Mesenchymal stem cell (in vitro differentiated cells and primary cell): Measurements from ENCODE around the gene ATL2. TPM values are rescaled to one million over a fixed set of nuclear protein-coding genes. Genes with fewer than 3 reads are reported as not detected.
A peak's percentile ranks its signal among the peaks of the same experiment; 100 is the strongest.

Source experiments
- DNase-seq: peaks from one replicate; pipeline ENCODE4 v3.0.0-alpha.2; 2013
- H2AFZ ChIP-seq: one replicate; pipeline ENCODE4 v1.6.1; 2013; ENCODE audit warnings: low read depth, mild to moderate bottlenecking, control low read depth, inconsistent platforms, low read length, moderate library complexity
- H2AK5ac ChIP-seq: 2 replicates; pipeline ENCODE4 v1.6.1; 2013; ENCODE audit warnings: low read length, moderate library complexity, mild to moderate bottlenecking, inconsistent platforms; ENCODE audit not compliant: severe bottlenecking
- H2BK120ac ChIP-seq: one replicate; pipeline ENCODE4 v1.6.1; 2013; ENCODE audit warnings: low read depth, mild to moderate bottlenecking, inconsistent platforms, low read length, moderate library complexity
- H2BK12ac ChIP-seq, 2 experiments: one replicate each; pipeline ENCODE4 v1.6.1; 2013; ENCODE audit warnings: inconsistent platforms in 2 of 2, low read length in 2 of 2, mild to moderate bottlenecking in 2 of 2, moderate library complexity in 2 of 2, control low read depth in 1 of 2
- H2BK15ac ChIP-seq: one replicate; pipeline ENCODE4 v1.6.1; 2013; ENCODE audit warnings: mild to moderate bottlenecking, low read depth, inconsistent platforms; ENCODE audit not compliant: poor library complexity, severe bottlenecking
- H2BK5ac ChIP-seq: 2 replicates; pipeline ENCODE4 v1.6.1; 2013; ENCODE audit warnings: low read depth, mild to moderate bottlenecking, low read length, control low read depth, inconsistent platforms; ENCODE audit not compliant: poor library complexity, severe bottlenecking
- H3K14ac ChIP-seq, 2 experiments: one replicate each; pipeline ENCODE4 v1.6.1; 2013; ENCODE audit warnings: inconsistent platforms in 2 of 2, low read length in 2 of 2, control low read depth in 1 of 2, mild to moderate bottlenecking in 1 of 2, moderate library complexity in 1 of 2
- H3K18ac ChIP-seq, 2 experiments: one replicate each; pipeline ENCODE4 v1.6.1; 2013; ENCODE audit warnings: inconsistent platforms in 2 of 2, low read length in 2 of 2, control low read depth in 1 of 2, low read depth in 1 of 2, mild to moderate bottlenecking in 1 of 2
- H3K23ac ChIP-seq, 2 experiments: one replicate each; pipeline ENCODE4 v1.6.1; 2013; ENCODE audit warnings: inconsistent platforms in 2 of 2, low read length in 2 of 2, mild to moderate bottlenecking in 2 of 2, moderate library complexity in 2 of 2, control low read depth in 1 of 2
- H3K27ac ChIP-seq: 2 replicates; pipeline ENCODE4 v1.5.1; 2013; ENCODE audit warnings: mild to moderate bottlenecking, moderate library complexity, low read length, control low read depth, inconsistent platforms; ENCODE audit not compliant: poor library complexity, severe bottlenecking
- H3K27me3 ChIP-seq, 2 experiments: 2 replicates each; pipeline versions ENCODE4 v1.6.1 to v1.7.0; 2013; ENCODE audit warnings: low read length in 2 of 2, mild to moderate bottlenecking in 2 of 2, moderate library complexity in 2 of 2, control low read depth in 1 of 2, inconsistent platforms in 1 of 2; ENCODE audit not compliant: control insufficient read depth in 1 of 2, insufficient read depth in 1 of 2
- H3K36me3 ChIP-seq, 2 experiments: 2 replicates each; pipeline versions ENCODE4 v1.6.1 to v1.7.0; 2013; ENCODE audit warnings: low read length in 2 of 2, control low read depth in 1 of 2, inconsistent platforms in 1 of 2, low read depth in 1 of 2, mild to moderate bottlenecking in 1 of 2; ENCODE audit not compliant: insufficient read depth in 2 of 2, control insufficient read depth in 1 of 2
- H3K4ac ChIP-seq, 2 experiments: one replicate each; pipeline ENCODE4 v1.6.1; 2013; ENCODE audit warnings: inconsistent platforms in 2 of 2, low read length in 2 of 2, mild to moderate bottlenecking in 2 of 2, moderate library complexity in 2 of 2, control low read depth in 1 of 2, low read depth in 1 of 2
- H3K4me1 ChIP-seq: 2 replicates; pipeline ENCODE4 v1.6.1; 2013; ENCODE audit warnings: low read depth, low read length, control low read depth; ENCODE audit not compliant: control insufficient read depth, insufficient read depth
- H3K4me2 ChIP-seq: 2 replicates; pipeline ENCODE4 v1.6.1; 2013; ENCODE audit warnings: low read length, mild to moderate bottlenecking, inconsistent platforms; ENCODE audit not compliant: poor library complexity, severe bottlenecking
- H3K4me3 ChIP-seq, 2 experiments: 2 replicates each; pipeline versions ENCODE4 v1.5.1 to v1.7.0; 2013; ENCODE audit warnings: low read length in 2 of 2, mild to moderate bottlenecking in 2 of 2, control low read depth in 1 of 2, low read depth in 1 of 2; ENCODE audit not compliant: insufficient read depth in 1 of 2
- H3K79me1 ChIP-seq: replicated peaks from 2 replicates; pipeline ENCODE4 v1.6.1; 2013; ENCODE audit warnings: mild to moderate bottlenecking, control low read depth, low read length, inconsistent platforms; ENCODE audit not compliant: poor library complexity, severe bottlenecking
- H3K9ac ChIP-seq: 2 replicates; pipeline ENCODE4 v1.7.0; 2013; ENCODE audit warnings: mild to moderate bottlenecking, low read length, moderate library complexity
- H3K9me3 ChIP-seq: 2 replicates; pipeline ENCODE4 v1.7.0; 2013; ENCODE audit warnings: mild to moderate bottlenecking, low read length; ENCODE audit not compliant: control insufficient read depth
- H4K8ac ChIP-seq: one replicate; pipeline ENCODE4 v1.6.1; 2013; ENCODE audit warnings: inconsistent platforms, mild to moderate bottlenecking, low read length, moderate library complexity
- H4K91ac ChIP-seq: one replicate; pipeline ENCODE4 v1.6.1; 2013; ENCODE audit warnings: mild to moderate bottlenecking, low read length, inconsistent platforms
- WGBS: methylation state at CpG from one replicate; pipeline ENCODE4 v1.1.7; 2013; ENCODE audit warnings: mixed read lengths; 5-methylcytosine and 5-hydroxymethylcytosine counted together
- polyA plus RNA-seq, 2 experiments: library from polyadenylated mRNA; stranded (reverse); fragments of 200-250 nt; gene quantifications; one replicate each; pipeline ENCODE4 v1.2.3, GENCODE V29; 2013

ATL2 gene
- 12.1 TPM for polyA plus RNA-seq (2013, experiment 1 of 2)
- 12.3 TPM for polyA plus RNA-seq (2013, experiment 2 of 2)

- Histone ChIP-seq H2BK15ac (peak within 1 kb of the TSS; percentile 90), H3K27ac (peak within 1 kb of the TSS; percentile 77), H2BK5ac (peak within 1 kb of the TSS; percentile 93), H3K18ac (peak within 1 kb of the TSS; percentile 85 to 98), H3K23ac (peak within 1 kb of the TSS; percentile 41 to 59), H3K4ac (peak within 1 kb of the TSS; percentile 75 to 97), H2AK5ac (no peak within 1 kb of the TSS), H3K79me1 (no peaks in the 10 kb centered on the region), H3K36me3 (no peaks in the 10 kb centered on the region), H2AFZ (peak within 1 kb of the TSS; percentile 100), H4K91ac (peak within 1 kb of the TSS; percentile 83), H2BK12ac (peak within 1 kb of the TSS; percentile 54 to 99), H2BK120ac (peak within 1 kb of the TSS; percentile 79), H3K4me3 (peak within 1 kb of the TSS; percentile 92 to 97), H3K9ac (peak within 1 kb of the TSS; percentile 94), H3K4me2 (peak within 1 kb of the TSS; percentile 80), H3K27me3 (peaks cover 0 to 11% of the 10 kb centered on the region in 2 experiments), H4K8ac (peak within 1 kb of the TSS; percentile 96), H3K14ac (peak within 1 kb of the TSS; percentile 25 to 97), H3K4me1 (peaks cover 9% of the 10 kb centered on the region), H3K9me3 (no peaks in the 10 kb centered on the region)
- under 1% methylated on average over 64 of the region's 73 CpGs for WGBS
- DNase-seq: peak; percentile 97
Measured at GRCh38 chr2:38377050-38377828, at the start of gene ATL2. ATL2 (minus strand) TSS chr2:38377273; CDS start chr2:38377260, 13 bp downstream.

GRCh38 chr2:38423763-38424162 is 46.7 kb upstream of the ATL2 start:
- Histone ChIP-seq H4K91ac (no peak overlapping the region), H3K4me2 (no peak overlapping the region), H3K4me1 (no peaks in the 10 kb centered on the region), H2BK15ac (no peak overlapping the region), H3K9ac (no peak overlapping the region), H3K4me3 (no peak overlapping the region), H3K9me3 (no peaks in the 10 kb centered on the region), H3K27me3 (peaks cover 11 to 19% of the 10 kb centered on the region in 2 experiments), H3K36me3 (no peaks in the 10 kb centered on the region), H2BK120ac (no peak overlapping the region), H2AK5ac (no peak overlapping the region), H3K27ac (no peak overlapping the region), H3K79me1 (no peaks in the 10 kb centered on the region), H3K4ac (no peak overlapping the region), H3K23ac (no peak overlapping the region), H2BK5ac (no peak overlapping the region), H3K14ac (no peak overlapping the region), H2BK12ac (no peak overlapping the region), H4K8ac (no peak overlapping the region), H2AFZ (no peak overlapping the region), H3K18ac (no peak overlapping the region)
- no peak for DNase-seq
- WGBS: 71% methylated on average over 3 of the region's 3 CpGs

DNA sequence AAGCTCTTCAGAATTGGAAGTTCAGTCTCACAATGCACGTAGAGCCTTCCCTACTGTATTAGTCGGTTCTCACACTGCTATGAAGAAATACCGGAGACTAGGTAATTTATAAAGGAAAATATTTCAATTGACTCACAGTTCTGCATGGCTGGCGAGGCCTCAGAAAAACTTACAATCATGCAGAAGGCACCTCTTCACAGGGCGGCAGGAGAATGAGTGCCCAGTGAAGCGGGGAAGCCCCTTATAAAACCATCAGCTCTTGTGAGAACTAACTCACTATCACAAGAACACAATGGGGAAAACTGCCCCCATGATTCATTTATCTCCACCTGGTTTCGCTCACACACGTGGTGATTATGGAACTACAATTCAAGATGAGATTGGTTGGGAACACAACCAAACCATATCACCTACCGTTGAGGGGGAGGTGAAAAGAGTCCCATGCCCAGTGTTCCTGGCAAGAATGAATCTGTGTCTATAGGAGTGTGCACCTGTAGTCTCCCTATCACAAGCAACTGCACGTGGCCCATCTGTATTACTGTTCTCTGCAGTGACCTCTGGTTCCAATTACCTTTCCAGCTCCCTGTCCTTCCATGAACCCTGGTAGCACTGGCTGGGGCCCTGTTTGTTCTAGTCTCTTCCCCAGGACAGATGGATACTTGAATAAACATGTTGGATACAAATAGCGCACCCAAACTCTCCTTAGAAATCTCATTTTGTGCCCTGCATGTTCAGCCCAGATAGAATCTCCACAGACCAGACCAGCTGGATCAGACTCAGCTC is 44.4 kb upstream of the ATL2 start:
- H4K91ac ChIP-seq: no peak overlapping the region
- no peak overlapping the region for H2BK120ac ChIP-seq
- no peak overlapping the region for H2BK15ac ChIP-seq
- H3K27ac ChIP-seq: no peak overlapping the region
- no peak overlapping the region for H3K23ac ChIP-seq
- no peak overlapping the region for H3K9ac ChIP-seq
- 93% methylated on average over 11 of the region's 11 CpGs for WGBS
- peaks cover 18 to 30% of the 10 kb centered on the region in 2 experiments for H3K27me3 ChIP-seq
- H4K8ac ChIP-seq: no peak overlapping the region
- H2AFZ ChIP-seq: no peak overlapping the region
- H2BK12ac ChIP-seq: no peak overlapping the region
- no peak overlapping the region for H2AK5ac ChIP-seq
- H3K79me1 ChIP-seq: no peaks in the 10 kb centered on the region
- no peak overlapping the region for H3K4ac ChIP-seq
- no peaks in the 10 kb centered on the region for H3K9me3 ChIP-seq
- no peak overlapping the region for H3K14ac ChIP-seq
- no peak overlapping the region for H2BK5ac ChIP-seq
- no peak for DNase-seq
- H3K4me2 ChIP-seq: no peak overlapping the region
- no peaks in the 10 kb centered on the region for H3K4me1 ChIP-seq
- H3K36me3 ChIP-seq: no peaks in the 10 kb centered on the region
- no peak overlapping the region for H3K18ac ChIP-seq
- H3K4me3 ChIP-seq: no peak overlapping the region

DNA sequence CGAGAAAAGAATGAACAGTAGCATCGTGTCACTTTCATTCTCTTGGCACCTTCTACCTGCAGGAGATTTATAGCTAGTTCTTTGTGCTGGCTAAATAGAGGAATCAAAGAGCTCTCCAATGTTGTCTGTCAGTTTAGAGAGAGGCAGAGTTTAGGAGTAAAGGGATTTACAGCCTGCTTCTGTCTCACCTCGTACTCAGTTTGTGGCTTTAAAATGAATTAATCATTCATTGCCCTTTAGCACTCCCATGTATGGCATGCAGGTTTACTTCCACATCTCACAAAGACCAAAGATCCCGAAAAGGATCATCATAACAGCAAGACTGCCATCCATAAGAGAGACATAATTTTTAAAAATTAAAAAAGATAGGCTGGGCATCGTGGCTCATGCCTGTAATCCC is 42.4 kb upstream of the ATL2 start:
- no peak overlapping the region for H2BK12ac ChIP-seq
- H2AK5ac ChIP-seq: no peak overlapping the region
- no peaks in the 10 kb centered on the region for H3K4me1 ChIP-seq
- no peak overlapping the region for H4K91ac ChIP-seq
- H3K23ac ChIP-seq: no peak overlapping the region
- H3K27me3 ChIP-seq: peaks cover 18 to 22% of the 10 kb centered on the region in 2 experiments
- no peaks in the 10 kb centered on the region for H3K36me3 ChIP-seq
- no peak overlapping the region for H2BK120ac ChIP-seq
- no peak overlapping the region for H4K8ac ChIP-seq
- no peak for DNase-seq
- no peak overlapping the region for H2BK15ac ChIP-seq
- no peak overlapping the region for H3K4ac ChIP-seq
- no peak overlapping the region for H3K18ac ChIP-seq
- H2BK5ac ChIP-seq: no peak overlapping the region
- H3K9ac ChIP-seq: no peak overlapping the region
- H3K79me1 ChIP-seq: no peaks in the 10 kb centered on the region
- H3K4me2 ChIP-seq: no peak overlapping the region
- H2AFZ ChIP-seq: no peak overlapping the region
- H3K27ac ChIP-seq: no peak overlapping the region
- H3K14ac ChIP-seq: no peak overlapping the region
- H3K9me3 ChIP-seq: no peaks in the 10 kb centered on the region
- no peak overlapping the region for H3K4me3 ChIP-seq
- 81% methylated on average over 5 of the region's 5 CpGs for WGBS
